KBM-7 (cell line): Measurements from ENCODE around the gene COG3.

Source experiments
- DNase-seq: peaks from one replicate; pipeline ENCODE4 v3.0.0-alpha.2; 2015
- in situ Hi-C: fragments of 300-500 bp; cut with MboI; formaldehyde crosslinking; loops from 2 replicates; pipeline ENCODE4 v1.14.3; 2020; ENCODE audit warnings: low sequenced_read_pairs, low pct_unique_long_range_greater_than_20kb, mixed read lengths

Gene COG3

DNA sequence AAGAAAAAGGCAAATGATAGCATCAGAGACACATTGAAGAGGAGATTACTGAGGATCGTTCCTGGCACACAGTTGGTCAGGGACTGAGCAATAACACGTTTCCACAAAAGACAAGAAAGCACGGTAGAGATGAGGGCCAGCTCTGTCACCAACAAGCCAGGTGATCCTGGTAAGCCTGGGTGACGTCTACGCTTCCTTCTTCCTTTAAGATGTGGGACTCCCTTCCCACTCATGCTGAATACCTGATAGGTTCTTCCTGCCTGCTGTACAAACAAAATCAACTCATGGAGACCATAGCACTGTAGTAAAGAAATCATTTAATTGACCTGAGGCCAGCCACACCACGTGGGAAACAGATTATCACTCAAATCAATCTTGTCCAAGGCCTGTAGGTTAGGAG is 19.7 kb upstream of the COG3 start:
- DNase-seq: no peak
- in situ Hi-C loops: no loop called here

GRCh38 chr13:45446181-45446580 is 18.6 kb upstream of the COG3 start:
- in situ Hi-C loops: no loop called here
- no peak for DNase-seq

- in situ Hi-C loops: no loop called here
- no peak for DNase-seq
These were observed 17.6 kb upstream of the COG3 start for GRCh38 chr13:45447050-45447661.

DNA sequence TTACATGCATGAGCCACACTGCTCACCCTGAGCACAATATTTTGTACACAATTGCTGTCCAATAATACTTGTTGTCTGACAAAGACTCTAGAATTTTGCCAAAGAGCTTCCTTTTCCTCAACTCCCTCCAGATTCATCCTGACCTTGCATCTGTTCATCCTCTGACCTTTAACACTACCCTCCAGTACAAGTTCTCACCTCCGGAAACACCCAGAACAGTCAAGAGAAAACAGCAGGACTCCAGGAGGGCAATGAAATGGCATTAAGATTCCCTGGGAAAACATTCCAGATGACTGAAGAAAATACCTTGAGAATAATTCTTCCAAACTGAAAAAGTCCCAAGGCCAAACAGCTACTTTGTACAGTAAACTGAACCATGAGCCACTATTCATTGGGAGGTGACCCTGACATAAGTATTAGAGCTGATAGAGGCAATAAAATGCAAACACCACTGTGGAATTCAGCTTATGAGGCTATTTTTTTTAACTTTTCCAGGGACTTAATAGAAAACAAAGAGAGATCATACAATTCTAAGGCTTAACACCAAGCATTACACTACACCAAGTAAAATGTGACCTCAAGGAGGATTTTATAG is 15.7 kb upstream of the COG3 start:
- no peak for DNase-seq
- in situ Hi-C loops: no loop called here

DNA sequence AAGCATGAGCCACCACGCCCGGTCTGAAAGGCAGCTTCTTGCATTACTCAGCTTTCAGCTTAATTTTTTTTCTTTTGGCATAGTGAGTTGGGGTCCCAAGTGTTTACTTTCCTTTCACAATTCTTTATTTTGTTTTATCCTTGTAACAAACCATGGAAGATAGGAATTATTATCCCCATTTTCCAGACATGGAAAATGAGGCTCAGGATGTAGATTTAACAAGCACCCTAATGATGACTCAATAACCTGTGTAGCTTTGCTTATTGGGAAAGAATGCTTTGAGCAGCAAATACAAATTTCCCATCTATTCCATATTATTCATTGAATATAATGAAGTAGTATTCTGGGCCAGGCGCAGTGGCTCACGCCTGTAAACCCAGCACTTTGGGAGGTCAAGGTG is 13.5 kb upstream of the COG3 start:
- in situ Hi-C loops: no loop called here
- DNase-seq: no peak

- DNase-seq: no peak
- in situ Hi-C loops: no loop called here
These were observed 10.5 kb upstream of the COG3 start for GRCh38 chr13:45454204-45454603.

DNA sequence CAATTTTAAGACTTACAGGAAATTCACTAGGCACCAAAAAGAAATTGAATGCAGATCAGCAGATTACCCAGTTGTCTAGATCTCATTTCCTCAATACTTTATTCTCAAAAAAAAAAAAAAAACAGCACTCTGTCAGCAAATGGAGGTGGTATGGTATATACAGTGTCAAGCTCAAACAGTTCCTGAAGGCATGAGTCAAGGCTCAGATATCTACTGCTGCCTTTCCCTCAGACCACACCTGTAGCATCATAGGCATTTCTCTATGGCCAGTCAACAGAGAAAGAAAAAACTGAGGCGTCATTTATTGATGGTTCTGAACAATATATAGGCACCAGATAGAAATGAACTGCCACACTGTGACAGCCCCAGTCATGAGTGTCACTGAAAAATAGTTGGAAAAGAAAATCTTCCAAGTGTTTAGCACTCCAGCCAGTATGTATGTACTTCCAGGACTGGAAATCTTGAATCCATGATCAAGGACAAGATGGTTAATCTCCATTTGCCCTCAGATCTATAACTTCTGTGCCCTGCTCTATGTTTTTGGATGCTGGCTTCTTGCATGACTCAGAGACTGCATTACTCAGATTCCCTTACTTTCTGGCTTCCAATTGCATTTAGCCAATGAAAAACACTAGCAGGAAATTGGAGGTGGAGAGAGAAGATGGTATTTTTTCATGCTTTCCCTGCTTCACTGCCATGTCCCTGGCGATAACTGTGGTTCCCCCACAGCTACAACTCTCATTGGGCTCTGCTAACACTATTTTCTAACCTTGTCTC is 8.4 kb upstream of the COG3 start:
- in situ Hi-C loops: no loop called here
- DNase-seq: no peak

DNA sequence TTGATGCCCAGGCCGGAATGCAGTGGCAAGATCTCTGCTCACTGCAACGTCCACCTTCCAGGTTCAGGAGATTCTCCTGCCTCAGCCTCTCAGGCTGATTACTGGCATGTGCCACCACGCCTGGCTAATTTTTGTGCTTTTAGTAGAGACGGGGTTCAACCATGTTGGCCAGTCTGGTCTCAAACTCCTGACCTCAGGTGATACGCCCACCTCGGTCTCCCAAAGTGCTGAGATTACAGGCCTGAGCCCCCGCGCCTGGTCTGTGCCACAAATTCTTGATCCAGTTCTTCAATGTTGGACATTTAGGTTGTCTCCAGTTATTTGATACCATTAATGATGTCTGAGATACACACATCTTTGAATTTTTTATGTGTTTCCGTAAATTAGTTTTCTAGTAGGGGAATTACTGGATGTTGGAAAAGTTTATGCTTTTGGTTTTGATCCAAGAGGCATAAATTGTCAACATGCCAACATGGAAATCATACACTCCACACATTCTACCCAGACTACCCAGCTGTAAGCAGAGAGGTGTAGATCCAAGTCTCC is 525 bp upstream of the COG3 start:
- in situ Hi-C loops: no loop called here
- no peak for DNase-seq

DNA sequence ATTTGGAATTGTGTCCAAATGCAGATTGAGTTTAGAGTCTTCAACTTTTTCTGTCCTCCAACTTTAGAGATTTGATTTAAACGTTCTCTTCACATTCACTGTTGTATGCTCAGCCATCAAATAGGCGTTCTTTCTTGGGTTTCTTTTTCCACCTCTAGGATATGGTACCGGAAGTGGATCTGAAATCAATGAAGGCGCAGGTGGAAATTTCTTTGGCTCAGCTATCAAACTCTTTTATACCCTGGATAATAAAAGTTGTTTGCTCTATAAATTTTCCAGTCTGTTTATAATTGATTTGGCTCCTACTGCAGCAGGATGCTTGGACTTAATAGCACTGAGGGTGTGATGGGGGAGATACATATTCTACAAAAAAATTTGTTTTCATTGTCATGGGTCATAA is 1.6 kb downstream of the COG3 start:
- no peak for DNase-seq
- in situ Hi-C loops: no loop called here

DNA sequence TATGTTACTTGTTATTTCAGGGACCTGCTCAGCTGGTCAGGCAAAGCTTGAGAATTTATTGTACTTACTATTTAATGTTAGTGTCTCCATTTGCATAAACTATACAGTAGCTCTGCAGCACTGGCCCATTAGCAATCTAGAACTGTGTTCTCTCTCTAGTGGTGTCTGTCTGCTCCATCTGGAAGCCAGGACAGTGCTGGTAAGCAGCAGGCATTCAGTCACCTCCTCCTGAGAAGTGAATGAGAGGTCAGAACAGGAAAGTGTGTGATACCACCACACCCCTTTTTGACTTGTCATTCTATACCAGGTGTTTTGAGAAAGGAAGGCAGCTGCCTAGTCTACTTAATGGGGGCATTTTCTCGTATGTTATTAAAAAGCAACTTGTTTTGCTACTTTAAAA is 3.9 kb downstream of the COG3 start:
- in situ Hi-C loops: no loop called here
- no peak for DNase-seq

DNA sequence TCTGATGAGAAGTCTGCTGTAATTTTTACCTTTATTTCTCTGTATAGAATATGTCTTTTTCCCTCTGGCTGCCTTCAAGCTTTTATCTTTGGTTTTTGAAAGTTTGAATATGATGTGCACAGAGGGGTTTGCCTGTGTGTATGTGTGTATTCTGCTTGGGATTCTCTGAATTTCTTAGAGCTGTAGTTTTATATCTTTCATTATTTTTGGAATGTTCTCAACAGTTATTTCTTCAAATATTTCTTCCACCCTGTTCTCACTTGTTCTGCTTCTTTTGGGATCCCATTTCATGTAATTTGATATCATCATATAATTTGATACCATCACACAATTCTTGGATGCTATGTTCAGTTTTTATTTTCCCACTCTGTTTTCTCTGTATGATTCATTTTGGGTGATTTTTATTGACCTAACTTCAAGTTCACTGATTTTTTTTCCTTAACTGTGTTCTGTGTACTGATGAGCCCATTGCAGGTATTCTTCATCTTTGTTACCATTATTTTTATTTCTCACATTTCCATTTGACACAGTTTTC is 7.5 kb downstream of the COG3 start:
- in situ Hi-C loops: no loop called here
- no peak for DNase-seq

- peak; percentile 20 for DNase-seq
- in situ Hi-C loops: no loop called here
These were observed 8.9 kb downstream of the COG3 start for GRCh38 chr13:45473627-45474026.

- in situ Hi-C loops: no loop called here
- no peak for DNase-seq
These were observed 10.1 kb downstream of the COG3 start for GRCh38 chr13:45474584-45475454.

- DNase-seq: no peak
- in situ Hi-C loops: no loop called here
These were observed 14.9 kb downstream of the COG3 start for GRCh38 chr13:45479661-45480060.

DNA sequence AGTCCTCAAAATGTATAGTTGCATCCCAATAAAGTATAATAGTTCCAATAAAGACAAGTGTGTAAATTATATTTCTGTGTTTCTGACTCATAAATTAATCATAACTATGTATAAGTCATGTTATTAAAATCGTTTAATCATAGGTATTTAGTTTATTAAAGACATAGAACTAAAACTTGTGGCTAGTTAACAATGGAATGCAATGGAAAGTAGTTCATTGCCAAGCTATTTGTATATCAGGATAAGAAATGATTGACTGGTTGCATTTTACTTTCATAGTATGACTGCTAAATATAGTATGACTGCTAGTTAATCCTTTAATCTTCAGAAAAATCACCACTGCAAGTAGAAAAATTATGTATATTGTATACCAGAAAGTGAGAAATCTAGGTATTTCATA is 16.9 kb downstream of the COG3 start:
- DNase-seq: no peak
- in situ Hi-C loops: no loop called here

- DNase-seq: no peak
- in situ Hi-C loops: no loop called here
These were observed 17.9 kb downstream of the COG3 start for GRCh38 chr13:45482571-45483173.

DNA sequence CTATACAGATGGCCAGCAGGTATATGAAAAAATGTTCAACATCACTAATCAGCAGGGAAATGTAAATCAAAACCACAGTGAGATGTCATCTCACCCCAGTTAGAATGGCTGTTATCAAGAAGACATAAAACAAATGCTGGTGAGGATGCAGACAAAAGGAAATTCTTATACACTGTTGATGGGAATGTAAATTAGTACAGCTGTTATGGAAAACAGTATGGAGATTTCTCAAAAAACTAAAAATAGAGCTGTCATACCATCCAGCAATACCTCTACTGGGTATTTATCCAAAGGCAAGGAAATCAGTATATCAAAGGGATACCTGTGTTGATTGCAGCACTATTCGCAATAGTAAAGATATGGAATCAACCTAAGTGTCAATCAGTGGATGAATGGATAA is 22.9 kb downstream of the COG3 start:
- no peak for DNase-seq
- in situ Hi-C loops: no loop called here

- in situ Hi-C loops: no loop called here
- DNase-seq: peak; percentile 25
These were observed 25.3 kb downstream of the COG3 start for GRCh38 chr13:45490068-45490467.

DNA sequence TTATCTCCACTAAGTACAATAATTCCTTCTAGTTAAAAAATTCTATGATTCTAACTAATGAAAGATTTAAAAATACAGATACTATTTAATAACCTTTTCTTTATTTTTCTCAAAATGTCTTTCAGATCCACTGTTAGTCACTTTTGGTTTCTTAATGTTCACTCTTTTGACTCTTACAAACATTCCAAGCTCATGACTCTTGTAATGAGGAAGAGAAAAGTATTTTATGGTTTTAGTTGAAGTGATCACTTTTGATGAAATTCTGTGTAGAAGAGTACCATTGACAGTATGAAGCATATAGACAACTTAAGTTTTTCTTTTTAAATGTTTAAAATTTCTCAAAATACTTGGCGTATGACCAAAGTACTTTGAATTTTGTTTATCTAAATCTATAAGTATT is 27.8 kb downstream of the COG3 start:
- in situ Hi-C loops: no loop called here
- no peak for DNase-seq
